HG03520 (cell line): ENCODE data around the gene BSN.

Source experiments
- ATAC-seq: cut with Tn5 transposase; IDR thresholded peaks from one replicate; pipeline ENCODE4 v1.9.1; 2021; ENCODE audit warnings: mild to moderate bottlenecking, moderate library complexity; ENCODE audit not compliant: unreplicated experiment

Gene BSN

DNA sequence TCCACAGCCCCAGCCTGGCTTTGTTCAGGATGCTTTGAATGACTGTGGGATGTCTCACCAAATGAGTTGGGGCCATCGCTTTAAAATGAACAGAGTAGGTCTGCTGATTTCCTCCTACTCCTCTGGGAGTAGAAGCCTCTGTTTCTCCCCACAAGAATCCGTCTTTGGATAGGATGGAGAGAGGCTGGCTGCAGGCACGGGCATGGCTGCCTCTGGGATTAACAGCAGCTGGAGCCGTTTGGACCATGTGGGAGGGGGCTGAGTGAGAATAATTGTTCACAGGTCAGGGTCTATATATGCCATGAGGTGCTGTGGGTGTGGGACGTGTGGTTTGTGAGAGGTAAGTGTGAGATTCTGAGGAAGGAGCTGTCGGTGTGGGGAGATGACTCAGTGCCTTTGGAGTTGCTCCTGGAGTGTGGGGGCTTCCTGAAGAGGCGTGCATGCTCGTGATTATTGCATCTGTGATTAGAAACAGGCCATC lies 71.9 kb downstream of the BSN start:
- no peak for ATAC-seq

DNA sequence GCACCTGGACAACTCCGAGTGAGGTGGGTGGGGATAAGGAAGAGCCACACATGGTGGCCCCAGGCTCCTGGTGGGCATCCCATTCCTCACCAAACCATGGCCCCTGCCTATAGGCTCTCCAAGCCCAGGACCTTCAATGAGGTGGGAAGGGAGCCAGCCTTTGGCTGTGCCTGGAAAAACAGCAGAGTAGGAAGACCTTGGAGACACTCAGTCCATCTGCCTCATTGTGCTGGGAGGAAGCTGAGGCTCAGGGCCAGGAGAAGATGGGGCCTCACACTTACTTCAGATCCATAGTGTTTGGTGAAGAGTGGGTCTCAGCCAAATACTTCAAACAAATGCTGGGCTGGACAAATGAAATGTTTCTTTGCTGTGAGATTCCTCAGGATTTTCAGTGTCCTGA lies 72.5 kb downstream of the BSN start:
- no peak for ATAC-seq

DNA sequence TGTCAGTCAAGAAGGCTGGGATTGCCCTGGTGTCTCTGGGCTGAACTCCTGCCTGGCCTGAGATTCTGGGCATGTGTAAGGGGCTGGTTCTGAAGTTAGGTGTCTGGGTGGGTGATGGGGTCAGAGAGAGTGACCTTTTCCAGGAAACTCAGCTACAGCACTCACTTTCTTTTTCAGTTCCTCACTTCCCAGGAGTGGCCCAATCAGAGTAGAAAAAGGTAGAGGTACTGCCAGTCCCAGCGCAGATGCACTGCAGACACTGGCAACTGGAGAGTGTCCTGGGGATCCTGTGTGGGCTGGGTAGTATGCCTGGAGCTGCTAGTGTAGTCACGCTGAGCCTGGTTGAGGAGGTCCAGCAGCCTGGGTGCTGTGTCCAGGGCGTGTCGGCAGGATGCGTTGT lies 73.4 kb downstream of the BSN start:
- no peak for ATAC-seq

DNA sequence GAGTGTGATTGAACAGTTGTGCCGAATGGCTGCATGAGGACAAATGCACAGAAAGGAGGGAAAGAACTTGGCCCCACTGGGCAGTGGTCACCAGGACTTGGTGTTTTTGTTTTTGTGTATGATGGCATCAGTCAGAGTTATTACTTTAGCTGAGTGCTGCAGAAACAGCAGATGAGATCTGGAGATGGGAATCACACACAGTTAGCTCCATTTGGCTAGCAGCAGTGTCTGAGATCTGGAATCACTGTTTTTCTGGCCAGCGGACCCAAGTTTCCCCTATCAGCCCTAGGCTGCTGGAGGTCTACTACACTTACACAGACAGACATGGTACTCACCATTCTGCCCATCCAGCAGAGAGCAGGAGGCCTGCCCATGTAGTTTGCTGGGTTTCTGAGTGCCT lies 74.0 kb downstream of the BSN start:
- no peak for ATAC-seq

- no peak for ATAC-seq
These were observed 75.2 kb downstream of the BSN start for GRCh38 chr3:49629451-49629850.

DNA sequence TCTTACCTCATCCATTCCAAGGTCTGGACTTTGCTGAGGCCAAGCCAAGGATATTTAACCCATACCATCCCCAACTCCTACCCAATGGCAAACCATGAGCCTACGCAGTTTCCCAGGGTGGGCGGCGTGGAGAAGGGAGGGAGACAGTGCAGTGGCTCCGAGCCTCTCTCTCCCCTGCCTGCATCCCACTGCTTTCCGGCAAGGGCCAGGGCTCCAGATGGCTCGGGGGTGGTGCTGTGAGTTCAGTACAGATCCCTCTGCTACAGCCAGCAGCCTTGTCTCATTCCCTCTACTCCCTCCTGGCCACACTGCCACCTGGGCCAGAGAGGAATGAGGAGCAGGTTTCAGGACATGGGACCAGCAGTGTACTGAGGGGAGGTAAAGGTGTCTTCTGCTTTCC lies 75.6 kb downstream of the BSN start:
- no peak for ATAC-seq

DNA sequence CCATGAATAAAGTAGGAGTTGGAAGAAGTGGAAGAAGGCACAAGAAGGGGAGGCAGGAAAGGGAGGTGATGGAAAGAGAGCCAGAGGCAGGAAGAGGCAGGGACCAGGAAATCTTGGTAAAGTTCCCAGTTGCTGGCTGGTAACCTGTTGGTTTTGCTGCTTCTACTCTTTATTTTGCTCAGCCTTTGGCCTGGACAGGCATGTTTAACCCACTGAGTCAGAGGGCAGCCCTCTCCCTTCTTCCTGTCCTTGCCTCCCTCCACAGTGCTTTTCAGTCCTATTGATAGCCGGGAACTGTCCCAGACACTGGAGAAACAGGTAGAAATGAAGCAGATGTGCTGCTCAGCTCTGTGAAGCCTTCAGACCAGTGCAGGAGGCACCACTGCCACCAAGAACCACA lies 76.5 kb downstream of the BSN start:
- ATAC-seq, result no peak

- ATAC-seq, result no peak
These were observed 80.5 kb downstream of the BSN start for GRCh38 chr3:49634736-49635135.

DNA sequence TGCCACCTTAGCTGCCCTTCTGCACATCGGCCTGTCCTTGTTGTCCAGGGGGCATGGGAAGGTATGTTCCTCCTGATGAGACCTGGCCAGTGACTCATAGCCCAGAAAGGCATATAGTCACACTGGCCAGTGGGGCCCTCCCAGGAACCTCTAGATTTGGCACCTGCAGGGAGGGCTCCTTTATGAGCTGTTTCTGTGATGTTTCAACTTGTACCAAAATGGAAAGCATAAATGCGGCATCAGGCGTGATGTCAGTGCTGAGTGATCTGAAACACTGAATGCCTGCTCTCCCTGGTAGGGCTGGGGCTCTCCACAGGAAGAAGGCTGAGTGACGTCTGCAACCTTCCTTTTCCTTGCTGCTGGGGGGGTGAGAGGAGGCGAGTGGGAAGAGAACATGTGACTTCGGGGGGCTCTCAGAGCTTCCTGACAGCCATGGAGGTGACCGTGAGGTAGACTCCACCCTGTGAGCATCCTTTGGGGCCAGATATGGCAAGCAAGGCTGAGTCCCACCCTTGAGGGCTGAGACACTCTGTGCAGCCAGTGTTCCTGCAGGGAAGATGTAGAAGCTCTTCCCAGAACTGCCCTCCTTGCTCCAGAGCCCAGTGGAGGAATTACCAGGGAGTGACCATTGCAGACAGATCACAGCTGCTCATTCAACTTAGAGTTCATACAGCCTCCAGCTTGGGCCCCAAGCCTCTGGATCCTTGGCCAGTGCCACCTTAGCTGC lies 82.8 kb downstream of the BSN start:
- no peak for ATAC-seq

- ATAC-seq, result no peak
These were observed 84.2 kb downstream of the BSN start for GRCh38 chr3:49638445-49638844.

- ATAC-seq, result no peak
These were observed 85.3 kb downstream of the BSN start for GRCh38 chr3:49639551-49639950.

DNA sequence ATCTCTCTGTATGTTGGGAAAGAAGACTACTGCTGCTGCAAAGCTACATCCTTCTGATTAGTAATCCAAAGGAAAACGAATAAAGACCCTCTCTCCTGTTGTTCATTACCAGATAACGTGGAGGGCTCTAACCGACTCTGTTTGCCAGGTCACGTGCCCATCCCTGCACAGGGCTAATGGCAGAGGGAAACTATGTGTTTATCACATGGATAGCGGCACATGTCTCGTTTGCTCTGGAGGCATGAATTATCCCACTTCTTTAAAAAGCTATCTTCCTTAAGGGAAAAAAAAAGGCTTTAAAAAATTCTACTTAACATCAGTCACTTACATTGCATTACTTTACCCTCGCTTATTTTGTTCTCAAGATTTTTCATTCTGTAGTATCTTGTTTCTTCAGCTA lies 87.0 kb downstream of the BSN start:
- no peak for ATAC-seq

DNA sequence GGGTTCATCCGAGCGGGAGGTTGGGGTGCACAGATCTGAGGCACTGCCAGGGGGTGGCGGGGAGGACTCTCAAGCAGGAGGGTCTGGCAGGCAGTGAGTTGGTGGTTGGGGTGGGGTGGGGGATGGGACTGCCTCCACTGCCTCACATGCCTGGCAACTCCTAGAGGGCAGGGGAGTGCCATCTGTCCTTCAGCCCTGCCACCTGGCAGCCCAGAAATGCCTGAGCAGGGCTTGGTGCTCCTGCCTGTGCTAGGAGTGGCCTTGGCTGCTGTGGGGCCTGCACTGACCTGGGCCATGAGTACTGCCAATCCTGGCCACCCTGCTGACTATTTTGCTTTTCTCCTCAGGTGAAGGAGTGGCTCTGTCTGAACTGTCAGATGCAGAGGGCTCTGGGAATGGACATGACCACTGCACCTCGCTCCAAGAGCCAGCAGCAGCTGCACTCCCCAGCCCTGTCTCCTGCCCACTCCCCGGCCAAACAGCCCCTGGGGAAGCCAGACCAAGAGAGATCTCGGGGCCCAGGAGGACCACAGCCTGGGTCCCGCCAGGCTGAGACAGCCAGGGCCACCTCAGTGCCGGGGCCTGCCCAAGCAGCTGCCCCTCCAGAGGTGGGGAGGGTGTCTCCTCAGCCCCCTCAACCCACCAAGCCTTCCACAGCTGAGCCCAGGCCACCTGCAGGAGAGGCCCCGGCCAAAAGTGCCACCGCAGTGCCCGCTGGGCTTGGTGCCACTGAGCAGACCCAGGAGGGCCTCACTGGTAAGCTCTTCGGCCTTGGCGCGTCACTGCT lies 87.8 kb downstream of the BSN start:
- ATAC-seq, result no peak

DNA sequence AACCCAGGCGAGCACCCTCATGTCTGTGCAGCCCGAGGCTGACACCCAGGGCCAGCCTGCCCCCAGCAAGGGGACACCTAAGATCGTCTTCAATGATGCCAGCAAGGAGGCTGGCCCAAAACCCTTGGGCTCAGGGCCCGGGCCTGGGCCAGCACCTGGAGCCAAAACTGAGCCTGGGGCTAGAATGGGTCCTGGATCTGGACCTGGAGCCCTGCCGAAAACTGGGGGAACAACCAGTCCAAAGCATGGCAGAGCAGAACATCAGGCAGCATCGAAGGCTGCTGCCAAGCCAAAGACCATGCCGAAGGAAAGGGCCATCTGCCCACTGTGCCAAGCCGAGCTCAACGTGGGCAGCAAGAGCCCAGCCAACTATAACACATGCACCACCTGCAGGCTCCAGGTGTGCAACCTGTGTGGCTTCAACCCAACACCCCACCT lies 88.5 kb downstream of the BSN start:
- ATAC-seq, result no peak

DNA sequence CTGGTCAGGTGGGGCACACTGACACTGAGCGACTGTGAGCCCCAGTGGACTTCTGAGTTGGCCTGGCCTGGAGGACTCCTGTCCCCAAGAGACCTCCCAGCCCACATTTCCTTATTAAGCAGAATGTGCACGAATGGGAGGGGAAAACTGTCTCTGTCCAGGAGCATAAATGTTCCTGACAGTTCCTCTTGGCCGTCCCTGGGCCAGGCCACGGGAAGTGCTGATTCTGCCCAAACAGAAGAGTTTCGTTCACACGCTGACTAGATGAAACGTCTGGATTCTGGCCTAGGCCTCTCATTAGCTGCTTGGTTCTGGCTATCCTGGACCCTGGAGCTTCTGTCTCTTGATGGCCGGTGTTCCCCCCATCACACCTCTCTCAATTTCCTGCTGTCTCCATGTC lies 90.4 kb downstream of the BSN start:
- no peak for ATAC-seq

DNA sequence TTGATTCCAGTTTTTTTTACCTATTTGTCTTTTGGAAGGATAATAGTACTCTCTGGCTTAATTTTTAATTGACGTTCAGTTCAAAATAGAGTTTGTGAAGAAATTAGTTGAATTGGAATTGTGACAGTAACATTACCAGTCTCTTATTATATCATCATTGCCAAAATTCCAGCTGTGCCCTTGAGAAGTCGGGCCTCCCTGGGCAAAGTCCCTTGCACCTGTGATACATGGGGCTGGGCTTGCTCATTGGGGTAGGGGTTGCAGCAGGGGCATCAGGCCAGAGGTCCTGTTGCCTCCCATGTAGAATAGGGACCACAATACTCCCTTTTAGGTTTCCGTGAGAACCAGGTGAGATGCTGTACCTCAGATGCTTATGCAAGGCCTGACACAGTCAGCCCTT lies 92.0 kb downstream of the BSN start:
- ATAC-seq, result no peak

DNA sequence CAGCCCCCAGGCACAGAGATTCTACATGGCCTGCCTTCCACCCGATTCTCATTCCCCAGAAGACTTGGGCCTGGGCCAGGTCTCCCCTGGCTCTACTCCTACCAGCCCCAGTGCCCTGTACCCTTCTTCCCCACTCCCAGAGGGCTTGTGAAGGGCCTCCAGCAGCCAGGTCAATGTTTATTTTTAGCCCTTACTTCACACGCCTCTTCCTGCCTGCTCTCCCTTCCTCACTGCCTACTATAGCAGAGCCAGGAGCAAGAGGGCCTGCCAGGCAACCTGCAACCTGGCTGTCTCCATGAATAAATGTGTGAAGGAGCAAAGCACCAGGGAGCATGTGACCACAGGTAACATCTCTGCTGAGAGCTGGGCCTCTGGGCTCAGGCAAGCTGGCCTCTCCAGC lies 93.5 kb downstream of the BSN start:
- ATAC-seq, result no peak

GRCh38 chr3:49648354-49649019 lies 94.2 kb downstream of the BSN start:
- no peak for ATAC-seq

DNA sequence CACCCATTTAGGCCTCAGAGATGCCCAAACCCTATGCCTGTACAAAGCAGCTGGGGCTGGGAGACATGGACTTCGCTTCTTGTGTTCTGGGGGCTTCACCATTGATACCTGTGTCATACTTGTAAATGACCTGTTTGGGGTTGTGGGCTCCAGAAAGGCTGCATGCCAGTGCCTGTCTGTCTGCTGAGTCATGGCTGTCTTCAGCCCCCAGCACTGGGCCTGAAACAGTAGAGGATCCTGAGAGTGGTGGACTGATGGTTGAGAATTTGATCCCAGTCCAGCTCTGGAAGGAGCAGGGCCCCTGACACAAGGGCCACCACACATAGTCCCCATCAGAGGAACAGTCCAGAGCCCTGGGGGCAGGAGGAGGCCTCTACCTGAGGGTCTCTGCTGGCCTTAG lies 95.3 kb downstream of the BSN start:
- ATAC-seq, result no peak

DNA sequence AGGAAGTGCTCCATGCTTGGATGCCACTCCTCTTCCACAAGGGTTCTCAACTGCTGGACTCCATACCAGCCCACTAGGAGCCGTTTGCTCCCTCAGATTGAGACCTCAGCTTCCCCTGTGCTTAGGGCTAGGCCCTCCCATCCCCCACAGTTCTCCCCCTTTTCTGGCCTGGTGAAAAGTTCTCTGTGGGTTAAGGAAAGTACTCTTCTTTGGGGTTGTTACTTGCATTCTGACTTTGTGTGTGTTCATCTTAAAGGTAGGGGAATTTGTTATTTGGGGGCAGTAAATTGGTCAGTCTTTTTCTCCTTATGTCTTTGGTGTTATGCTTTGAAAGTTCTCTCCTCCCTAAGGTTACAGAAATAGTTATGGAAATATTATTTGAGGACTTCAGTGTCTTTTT lies 95.9 kb downstream of the BSN start:
- ATAC-seq, result no peak

GRCh38 chr3:49650637-49651036 lies 96.4 kb downstream of the BSN start:
- ATAC-seq, result no peak
